ENCODE measurements around the gene ST3GAL5.
A peak's percentile ranks its signal among the peaks of the same experiment; 100 is the strongest.
"Not testable (repeated sequence)": the region's sequence is repeated elsewhere in the genome, so short reads cannot be mapped to it uniquely, and the experiment has no call there.

The ST3GAL5 gene

DNA sequence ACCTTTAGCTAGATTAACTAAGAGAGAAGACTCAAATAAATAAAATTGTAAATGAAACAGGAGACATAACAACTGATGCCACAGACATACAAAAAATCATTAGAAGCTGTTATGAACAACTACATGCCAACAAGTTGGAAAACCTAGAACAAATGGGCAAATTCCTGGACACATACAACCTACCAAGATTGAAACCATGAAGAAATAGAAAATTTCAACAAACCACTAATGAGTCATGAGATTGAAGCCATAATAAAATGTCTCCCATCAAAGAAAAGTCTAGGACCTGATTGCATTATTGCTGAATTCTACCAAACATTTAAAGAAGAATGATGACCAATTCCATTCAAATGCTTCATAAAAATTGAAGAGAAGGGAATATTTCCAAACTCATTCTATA lies 54.3 kb downstream of the ST3GAL5 start:
- DNase-seq (ENCODE audit: low read depth) = no peak

DNA sequence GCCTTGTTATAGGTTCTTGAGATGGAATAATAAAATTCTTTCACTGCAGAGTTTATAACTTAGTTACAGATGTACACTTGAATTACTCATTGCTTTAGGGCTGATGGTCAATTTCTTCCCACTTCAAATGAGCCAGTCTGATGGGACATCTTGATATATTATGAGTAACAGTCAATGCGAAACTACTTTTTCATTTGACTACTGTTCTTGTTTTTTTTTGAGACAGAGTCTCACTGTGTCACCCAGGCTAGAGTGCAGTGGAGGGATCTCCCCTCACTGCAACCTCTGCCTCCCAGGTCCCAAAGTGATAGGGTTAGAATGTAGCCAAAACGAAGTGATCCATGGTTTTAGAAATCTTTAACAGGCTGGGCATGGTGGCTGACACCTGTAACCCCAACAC lies 57.1 kb downstream of the ST3GAL5 start:
- no peak for DNase-seq (ENCODE audit: low read depth)

DNA sequence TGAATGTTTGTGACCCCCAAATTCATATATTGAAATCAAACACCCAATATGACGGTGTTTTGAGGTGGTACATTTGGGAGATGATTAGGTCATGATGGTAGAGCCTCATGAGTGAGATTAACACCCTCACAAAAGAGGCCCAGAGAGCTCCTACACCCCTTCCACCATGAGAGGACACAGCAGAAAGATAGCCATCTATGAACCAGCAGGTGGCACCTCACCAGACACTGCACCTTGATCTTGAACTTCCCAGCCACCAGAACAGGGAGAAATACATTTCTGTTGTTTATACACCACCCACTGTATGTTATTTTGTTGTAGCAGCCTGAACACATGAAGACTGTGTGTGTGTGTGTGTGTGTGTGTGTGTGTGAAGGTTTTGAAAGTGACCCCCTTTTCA lies 58.1 kb downstream of the ST3GAL5 start:
- DNase-seq (ENCODE audit: low read depth) = no peak

DNA sequence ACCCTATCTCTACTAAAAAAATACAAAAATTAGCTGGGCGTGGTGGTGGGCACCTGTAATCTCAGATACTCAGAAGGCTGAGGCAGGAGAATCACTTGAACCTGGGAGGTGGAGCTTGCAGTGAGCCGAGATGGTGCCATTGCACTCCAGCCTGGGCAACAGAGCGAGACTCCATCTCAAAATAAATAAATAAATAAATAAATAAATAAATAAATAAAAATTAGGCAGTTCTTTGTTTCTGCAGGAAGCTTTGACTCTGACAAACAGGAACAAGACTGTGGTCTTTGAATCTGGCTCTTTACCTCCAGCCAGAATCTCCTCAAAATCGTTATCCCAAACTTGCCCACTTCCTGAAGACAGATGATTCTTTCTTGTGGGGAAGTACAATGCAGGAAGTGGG lies 59.4 kb downstream of the ST3GAL5 start:
- DNase-seq (ENCODE audit: low read depth) = not testable (repeated sequence)

DNA sequence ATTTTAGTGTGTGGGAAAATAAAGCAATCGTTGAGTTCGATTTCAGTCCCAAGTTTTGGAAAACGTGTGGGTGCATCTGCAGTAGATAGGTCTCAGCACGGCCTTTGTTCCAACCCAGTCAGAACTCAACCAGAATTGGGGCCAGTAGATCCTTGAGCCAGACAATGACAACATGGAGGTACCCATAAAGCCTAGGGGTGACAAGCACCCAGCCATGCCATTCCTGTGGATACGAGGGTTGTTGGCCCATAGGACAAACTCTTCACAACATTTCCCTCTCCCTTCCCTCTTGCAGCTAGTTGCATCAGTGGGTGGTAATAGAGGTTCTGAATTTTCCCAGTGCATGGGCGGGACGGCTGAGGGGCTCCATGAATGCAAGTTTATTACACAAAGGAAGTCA lies 60.1 kb downstream of the ST3GAL5 start:
- DNase-seq (ENCODE audit: low read depth) = no peak

DNA sequence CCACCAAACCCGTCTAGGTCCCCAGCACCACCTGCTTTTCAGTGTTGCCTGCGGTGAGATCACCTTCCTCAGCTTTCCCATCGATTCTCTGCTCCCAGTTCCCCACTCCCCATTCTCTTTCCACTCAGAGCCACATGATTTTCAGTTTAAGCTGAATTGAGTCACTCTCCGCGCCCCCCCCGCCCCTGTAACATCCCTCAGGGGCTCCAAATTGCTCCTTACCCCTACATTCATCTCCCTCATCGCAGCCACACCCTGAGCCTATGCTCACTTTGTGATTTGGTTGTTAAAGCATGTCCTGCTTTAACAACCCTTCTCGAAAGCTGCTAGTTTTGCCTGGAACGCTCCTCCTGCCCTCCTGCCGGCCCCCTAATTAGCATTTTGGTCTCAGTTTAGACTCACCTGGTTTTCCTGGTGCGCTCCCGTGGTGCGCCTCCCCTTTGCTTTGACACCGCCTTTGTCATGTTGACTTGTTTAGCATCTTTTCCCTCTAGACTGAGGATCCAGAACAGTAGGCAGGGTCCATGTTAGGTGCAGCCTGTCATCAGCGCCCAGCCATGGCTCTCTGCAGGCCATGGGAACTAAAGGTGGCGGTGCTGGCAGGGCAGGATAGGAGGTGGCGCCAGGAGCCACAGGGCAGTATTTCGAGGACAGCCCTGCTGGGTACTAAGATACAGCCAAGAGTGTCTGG lies 60.8 kb downstream of the ST3GAL5 start:
- DNase-seq (ENCODE audit: low read depth) = no peak

DNA sequence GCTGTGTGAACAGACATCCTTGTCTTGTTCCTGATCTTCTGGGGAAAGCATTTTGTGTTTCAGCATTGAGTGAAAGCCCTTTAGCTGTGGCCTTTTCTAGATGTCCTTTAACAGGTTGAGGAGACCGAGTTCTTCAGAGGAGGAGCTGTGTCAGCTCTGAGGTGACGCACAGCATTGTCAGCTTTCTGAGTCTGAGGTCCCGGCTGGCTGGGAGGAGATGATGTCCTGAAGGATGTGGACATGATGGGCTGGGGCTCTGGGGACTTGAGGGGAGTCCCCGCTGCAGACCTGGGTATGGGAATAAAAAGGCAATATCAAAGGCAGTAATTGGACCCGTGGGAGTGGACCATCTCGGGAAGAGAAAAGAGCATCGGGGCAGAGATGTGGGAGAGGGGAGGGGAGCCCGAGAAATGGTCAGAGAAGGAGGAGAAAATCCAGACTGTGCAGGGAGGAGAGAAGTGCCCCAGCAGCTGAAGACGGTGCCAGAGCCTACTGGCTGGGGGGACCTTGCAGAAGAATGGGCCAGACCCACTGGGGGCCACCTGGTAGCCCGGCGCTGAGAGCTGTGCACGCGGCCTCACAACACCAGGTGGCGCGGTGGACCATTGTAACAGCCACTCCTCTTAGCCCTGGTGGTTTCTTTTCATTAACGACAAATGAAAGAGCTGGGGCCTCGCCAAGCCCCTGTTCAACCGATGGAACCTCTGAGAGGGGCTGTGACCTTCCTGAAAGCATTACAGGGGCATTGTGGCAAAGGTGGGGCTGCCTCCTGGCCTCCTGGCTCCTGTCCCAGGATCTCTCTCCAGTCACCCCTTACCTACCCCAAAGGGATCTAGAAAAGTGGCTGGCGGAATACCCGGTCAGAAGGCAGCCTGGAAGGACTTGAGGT lies 61.6 kb downstream of the ST3GAL5 start:
- peak; percentile 72 for DNase-seq (ENCODE audit: low read depth)

DNA sequence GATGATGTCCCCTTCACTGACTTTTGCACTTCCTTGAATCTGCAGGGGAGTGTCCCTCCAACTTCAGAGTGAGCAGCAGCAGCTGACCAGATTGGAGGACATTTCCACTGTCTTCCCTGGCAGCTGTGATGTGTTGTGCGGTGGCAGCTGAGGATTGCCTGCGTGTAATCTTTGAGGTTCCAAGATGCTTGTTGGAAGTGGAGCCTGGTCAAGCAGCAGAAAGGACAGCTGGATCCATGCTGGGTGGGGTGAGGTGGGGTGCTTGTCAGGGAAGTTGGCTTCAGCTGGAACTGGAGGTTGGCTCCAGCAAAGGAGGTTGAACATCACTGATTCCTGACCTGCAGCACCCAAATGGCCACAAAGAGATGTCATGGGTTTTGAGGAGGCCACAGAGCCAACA lies 64.8 kb downstream of the ST3GAL5 start:
- no peak for DNase-seq (ENCODE audit: low read depth)

DNA sequence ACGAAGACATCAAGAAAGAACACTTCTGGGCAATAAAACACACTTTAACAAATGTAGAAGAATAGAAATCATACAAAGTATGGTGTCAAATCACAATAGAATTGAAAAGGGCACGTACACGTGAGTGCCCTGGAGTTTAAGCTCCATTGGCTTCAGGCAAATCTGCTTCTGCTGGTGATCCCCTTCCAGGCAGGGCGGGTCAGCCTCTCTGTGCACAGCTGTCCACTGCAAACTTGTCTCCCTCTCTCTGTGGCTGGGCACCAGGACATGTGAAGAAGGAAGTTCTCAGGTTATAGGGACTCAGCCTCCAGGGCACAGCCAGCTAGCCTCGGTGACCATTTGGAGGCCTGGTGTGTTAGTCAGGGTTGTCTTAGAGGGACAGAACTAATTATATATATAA lies 66.0 kb downstream of the ST3GAL5 start:
- no peak for DNase-seq (ENCODE audit: low read depth)

DNA sequence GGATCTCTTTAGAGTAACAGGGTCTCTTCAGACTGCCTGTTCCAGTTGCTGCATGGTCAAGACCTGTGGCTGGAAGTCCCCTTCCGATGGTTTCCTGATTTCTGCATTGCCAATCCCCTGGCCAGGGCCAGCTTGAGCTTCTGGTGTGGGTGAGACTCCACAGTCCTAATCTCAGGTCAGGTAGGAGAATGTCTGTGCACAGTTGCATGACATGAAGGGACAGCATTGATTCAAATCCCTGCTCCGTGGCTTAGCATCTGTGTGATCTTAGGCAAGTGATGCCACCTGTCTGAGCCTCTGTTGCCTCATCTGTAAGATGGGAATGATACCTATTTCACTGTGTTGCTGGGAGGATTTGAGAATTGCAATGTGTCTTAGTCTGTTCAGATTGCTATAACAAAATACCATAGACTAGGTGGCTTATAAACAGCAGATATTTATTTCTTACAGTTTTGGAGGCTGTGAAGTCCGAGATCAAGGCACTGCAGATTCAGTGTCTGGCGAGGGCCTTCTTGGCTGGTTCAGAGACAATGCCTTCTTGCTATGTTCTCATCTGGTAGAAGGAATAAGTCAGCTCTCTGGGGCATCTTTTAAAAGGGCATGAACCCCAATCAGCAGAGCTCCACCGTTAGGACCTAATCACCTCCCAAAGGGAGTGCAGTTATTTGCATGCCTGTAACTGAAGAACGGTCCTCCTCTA lies 68.8 kb downstream of the ST3GAL5 start:
- no peak for DNase-seq (ENCODE audit: low read depth)

DNA sequence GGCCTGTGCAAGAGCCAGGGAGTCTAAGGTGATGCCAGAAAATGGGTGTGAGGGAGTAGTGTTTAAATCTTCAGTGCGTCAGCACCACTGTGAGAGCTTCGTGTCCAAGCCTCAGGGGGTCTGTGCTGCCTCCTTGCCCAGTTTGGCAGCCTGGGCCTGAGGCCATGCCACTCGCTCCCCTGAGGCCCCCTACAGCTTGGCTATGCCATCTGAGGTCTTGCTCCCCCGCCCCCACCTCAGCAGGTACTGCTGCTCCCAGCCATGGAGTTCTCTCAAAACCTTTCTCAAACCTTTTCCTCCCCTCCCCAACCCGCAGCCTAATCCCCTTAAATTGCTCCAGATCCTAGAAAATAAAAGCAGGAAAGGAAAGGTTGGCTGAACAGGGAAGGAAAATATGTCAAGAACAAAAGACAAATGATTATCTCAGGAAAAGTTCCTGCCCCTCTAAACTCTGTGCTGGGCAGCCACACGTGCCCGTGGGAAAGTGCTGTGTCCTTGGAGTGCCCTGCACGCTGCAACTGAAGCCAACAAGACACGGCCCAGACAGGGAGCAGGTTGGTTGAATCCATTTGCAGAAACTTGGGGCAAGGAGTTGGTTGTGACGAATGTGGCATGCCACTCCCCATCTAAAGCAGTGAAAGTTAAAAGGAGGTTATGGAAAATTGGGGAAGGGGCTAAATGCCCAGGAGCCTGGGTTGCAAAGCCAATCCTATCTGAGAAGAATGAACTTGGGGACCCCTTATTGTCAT lies 73.8 kb downstream of the ST3GAL5 start:
- DNase-seq (ENCODE audit: low read depth) = no peak

DNA sequence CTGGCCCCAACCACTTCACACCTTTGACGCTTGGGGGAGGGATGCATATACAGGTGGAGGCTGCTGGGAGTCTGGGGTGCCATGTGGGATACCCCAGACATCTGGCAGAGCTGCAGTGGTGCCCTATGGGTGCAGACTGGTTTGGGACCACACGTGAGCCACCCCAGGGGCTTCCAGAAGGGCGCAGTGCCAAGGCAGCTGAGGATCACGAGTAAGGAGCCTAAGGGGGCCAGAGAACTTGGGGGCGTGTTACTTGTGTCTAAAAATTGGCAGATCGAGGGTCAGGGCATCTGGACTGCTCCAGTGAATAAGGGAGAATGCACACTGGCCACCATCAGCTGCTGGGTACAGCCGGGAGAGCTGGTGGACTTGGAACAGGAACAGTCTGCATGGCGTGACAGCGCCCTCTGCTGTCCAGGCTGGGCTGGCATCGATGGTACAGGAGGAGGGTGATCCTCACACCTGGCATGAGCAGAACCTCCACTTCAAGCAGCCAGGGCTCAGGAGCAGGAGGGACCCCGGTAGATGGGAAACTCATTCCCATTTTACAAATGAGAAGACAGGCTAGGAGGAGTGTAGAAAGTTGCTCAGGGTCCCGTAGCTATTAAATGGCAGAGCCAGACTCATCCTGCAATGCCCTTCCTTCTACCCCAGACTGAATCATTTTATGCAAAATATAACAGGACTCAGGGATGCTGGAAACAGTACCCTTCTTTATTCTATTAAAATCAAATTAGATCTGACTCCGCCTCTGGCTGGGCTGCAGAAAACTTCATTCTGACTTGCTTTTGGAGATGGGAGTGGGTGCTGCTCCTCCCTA lies 74.6 kb downstream of the ST3GAL5 start:
- peak; percentile 76 for DNase-seq (ENCODE audit: low read depth)

DNA sequence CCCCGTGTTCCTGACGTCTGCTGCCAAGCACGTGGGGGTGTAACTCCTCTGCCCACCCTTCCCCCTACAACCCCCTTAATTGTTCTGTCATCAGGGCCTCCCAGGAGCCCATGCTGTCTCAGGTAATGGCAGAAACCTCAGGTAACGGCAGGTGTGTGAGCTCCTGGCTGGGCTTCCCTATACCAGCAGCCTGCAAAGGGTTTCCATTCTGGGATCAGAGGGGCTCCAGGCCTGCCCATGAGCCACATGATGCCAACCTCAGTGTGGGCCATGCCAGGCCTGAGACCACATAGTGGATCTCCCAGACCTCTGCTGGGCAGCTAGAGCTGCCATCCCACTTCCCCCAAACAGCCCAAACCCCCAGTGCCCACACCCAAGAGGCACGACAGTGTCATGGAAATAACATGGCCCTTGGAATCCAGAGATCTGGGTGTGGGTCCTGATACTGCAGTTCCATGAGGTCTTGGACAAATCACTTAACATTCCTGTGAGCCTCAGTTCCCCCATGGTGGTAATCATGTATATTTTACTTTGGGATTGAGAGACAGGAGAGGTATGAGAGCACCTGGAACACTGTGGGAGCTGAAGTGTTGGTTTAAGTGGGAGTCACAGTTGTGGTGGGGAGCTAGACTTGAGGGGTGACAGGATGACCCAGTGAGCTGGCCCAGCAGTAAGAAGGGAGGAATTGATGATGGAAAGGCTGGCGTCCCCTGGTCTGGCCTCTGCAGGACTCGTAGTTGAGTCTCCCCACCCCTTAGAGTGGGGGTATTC lies 75.4 kb downstream of the ST3GAL5 start:
- DNase-seq (ENCODE audit: low read depth) = no peak

DNA sequence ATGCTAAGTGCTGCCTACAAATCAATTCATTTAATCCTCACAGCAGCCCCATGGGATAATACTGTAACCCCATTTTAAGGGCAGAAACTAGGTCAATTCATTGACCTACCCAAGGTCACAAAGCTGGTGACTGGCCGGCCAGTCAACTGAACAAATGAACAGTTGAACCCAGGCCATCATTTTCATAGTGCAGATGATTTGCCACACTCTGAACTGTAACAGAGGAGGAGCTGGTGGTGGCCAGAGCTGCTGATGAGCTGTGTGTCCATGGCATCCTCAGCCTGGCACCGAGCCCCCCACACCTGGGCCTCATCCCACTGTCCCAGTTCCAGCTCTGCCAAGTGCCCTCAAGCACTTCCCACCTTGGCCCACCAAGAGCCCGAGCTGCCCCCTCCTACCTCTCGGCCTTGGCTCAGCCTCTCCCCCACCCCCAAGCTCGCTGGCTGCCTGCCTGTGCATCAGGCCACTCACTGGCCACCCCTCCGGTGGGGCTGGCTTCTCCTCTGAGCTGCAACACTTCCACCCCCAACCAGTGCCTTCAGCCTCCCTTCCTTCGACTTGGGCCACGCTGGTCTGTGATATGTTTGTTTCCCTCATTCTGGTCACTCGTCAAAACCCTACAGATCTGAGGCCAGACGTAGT lies 76.6 kb downstream of the ST3GAL5 start:
- no peak for DNase-seq (ENCODE audit: low read depth)

DNA sequence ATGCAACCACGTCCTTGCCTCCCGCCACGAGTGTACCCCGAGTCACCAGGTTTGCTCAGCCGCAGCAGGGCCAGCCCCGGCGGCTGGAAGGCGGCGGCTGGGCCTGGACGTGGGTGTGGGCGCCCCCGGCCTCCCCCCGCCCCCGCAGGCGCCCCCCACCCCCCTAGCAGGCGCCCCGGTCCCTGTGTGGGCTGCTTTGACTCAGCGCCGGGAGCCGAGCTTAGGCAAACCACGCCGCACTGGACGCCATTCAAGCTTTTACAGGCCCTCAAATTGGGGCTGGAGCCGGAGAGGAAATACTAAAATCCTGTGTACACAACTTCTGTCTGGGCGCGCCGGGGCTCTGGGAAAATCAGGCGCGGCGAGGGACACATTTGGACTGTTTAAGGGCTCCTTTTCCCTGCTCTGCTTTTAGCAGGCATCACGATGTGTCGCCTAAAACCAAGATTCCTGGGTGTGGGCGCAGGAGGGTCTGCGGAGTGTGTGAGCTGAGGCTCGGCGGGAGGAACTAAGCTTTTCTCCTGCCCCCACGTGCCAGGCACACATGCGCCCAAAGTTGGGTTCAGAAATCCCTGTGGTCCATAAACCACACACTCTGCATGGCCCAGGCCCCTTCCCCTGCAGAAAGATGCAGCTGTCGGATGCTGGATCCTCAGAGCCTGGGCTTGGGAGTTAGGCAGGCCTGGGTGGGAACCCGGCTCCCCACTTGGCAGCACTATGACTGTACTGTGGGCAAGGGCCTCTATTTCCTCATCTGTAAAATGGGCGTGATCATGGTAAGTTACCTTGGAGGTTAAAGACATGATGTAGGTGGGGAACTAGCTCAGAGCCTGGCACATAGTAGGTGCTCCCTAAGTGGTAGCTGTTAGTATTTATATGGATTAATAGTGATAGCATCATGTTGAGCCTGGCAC lies 77.4 kb downstream of the ST3GAL5 start:
- no peak for DNase-seq (ENCODE audit: low read depth)

DNA sequence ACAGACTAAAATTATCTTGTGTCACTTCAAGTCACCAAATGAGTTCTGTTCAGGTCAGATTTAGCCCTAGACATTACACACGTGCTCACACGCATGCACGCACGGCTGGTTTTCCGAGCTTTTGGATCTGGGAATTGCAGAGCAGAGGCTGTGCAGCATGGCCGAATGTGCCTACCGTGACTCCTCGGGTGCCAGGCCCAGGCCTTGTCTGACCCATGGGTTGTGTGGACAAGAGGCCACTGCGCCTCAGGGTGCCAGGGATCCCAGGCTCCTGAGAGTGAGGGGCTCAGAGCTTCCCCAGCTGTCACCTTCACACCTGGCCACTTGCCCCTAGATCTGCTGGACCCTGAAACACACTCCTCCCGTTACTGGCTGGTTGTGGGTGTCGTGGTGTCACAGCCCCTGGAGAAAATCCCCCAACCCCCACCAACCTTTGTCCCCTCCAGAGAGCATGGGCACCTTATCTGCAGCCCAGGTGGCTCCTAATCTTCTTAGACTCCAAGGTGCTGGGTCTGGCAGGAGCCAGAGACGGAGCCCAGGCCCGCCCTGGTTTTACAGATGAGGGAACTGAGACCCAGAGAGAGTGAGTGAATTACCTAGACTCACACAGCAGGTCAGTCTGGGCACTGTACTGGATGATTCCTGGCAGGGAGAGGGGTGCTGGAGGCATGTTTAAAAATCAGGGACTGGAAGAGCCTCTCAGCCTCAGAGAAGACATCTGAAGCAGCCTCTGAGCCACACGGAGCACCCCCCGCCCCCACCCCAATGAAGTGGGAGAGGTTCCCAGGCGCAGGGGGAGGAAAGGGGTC lies 78.2 kb downstream of the ST3GAL5 start:
- DNase-seq (ENCODE audit: low read depth) = no peak

DNA sequence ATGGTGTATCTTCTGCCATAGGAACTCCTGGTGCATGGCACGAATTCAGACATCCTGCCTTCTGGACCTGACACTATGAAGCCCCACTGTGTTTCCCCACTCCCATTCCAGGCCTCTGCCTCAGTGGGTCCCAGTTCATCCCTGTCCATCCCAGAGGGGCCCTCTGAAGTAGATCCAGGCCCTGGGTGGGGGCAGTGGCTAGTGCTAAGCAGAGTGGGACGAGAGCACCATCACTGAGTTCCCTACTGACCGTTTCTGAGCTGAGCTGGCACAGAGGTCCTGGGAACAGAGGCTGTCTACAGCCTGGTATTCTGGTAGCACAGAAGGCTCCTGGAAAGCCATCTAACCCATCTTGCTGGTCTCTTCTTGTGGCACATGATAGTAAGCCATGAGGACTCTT lies 81.0 kb downstream of the ST3GAL5 start:
- no peak for DNase-seq (ENCODE audit: low read depth)

Measured in activated T-cell treated with anti-CD3 and anti-CD28 coated beads for 48 hours (primary cell).